Neural cell (in vitro differentiated cells): ENCODE data around the gene XXYLT1. TPM values are rescaled to one million over a fixed set of nuclear protein-coding genes. Genes with fewer than 3 reads are reported as not detected.

ENCODE experiments used
- H2AFZ ChIP-seq: fragments of 200-600, 300-800 bp; sonication (generic), shearing (Covaris generic); 2 replicates; pipeline ENCODE4 v1.6.0; 2014; ENCODE audit warnings: low read depth, mild to moderate bottlenecking, antibody characterized with exemption, low read length, moderate library complexity
- H3F3A ChIP-seq: fragments of 200-600 bp; shearing (Covaris generic); 2 replicates; pipeline ENCODE4 v1.6.1; 2016; ENCODE audit warnings: mild to moderate bottlenecking, moderate library complexity, mixed read lengths, antibody characterized with exemption, low read length; ENCODE audit not compliant: insufficient read depth, poor library complexity, severe bottlenecking
- H3K27ac ChIP-seq: fragments of 200-600, 300-800 bp; sonication (generic), shearing (Covaris generic); 2 replicates; pipeline ENCODE4 v1.5.1; 2014; ENCODE audit warnings: mild to moderate bottlenecking, low read length, moderate library complexity
- H3K27me3 ChIP-seq: fragments of 300-800, 200-600 bp; sonication (generic), shearing (Covaris generic); 2 replicates; pipeline ENCODE4 v1.6.0; 2014; ENCODE audit warnings: mild to moderate bottlenecking, low read depth, low read length, moderate library complexity; ENCODE audit not compliant: insufficient read depth
- H3K36me3 ChIP-seq: fragments of 300-800, 200-600 bp; sonication (generic), shearing (Covaris generic); 2 replicates; pipeline ENCODE4 v1.5.1; 2014; ENCODE audit warnings: mild to moderate bottlenecking, antibody characterized with exemption, low read length, moderate library complexity; ENCODE audit not compliant: insufficient read depth
- H3K4me2 ChIP-seq: fragments of 300-800, 200-600 bp; sonication (generic), shearing (Covaris generic); 2 replicates; pipeline ENCODE4 v1.6.0; 2014; ENCODE audit warnings: mild to moderate bottlenecking, low read length
- H3K4me3 ChIP-seq: fragments of 300-800, 200-600 bp; sonication (generic), shearing (Covaris generic); 2 replicates; pipeline ENCODE4 v1.5.1; 2014; ENCODE audit warnings: mild to moderate bottlenecking, low read length, moderate library complexity
- H3K79me2 ChIP-seq: fragments of 200-600 bp; shearing (Covaris generic); replicated peaks from 2 replicates; pipeline ENCODE4 v1.6.0; 2014; ENCODE audit warnings: mild to moderate bottlenecking, low read length, moderate library complexity; ENCODE audit not compliant: insufficient read depth
- H3K9ac ChIP-seq: fragments of 300-800, 200-600 bp; sonication (generic), shearing (Covaris generic); 2 replicates; pipeline ENCODE4 v1.6.1; 2016; ENCODE audit warnings: mild to moderate bottlenecking, low read length, mixed read lengths
- H3K9me2 ChIP-seq: fragments of 200-600 bp; shearing (Covaris generic); 2 replicates; pipeline ENCODE4 v1.6.1; 2016; ENCODE audit warnings: mild to moderate bottlenecking, low read length, mixed read lengths; ENCODE audit not compliant: insufficient read depth
- H3K9me3 ChIP-seq: fragments of 200-600, 300-800 bp; sonication (generic), shearing (Covaris generic); 2 replicates; pipeline ENCODE4 v1.6.1; 2016; ENCODE audit warnings: mild to moderate bottlenecking, mixed run types, low read length, moderate library complexity, mixed read lengths
- H4K20me1 ChIP-seq: fragments of 200-600 bp; shearing (Covaris generic); 2 replicates; pipeline ENCODE4 v1.6.1; 2016; ENCODE audit warnings: mild to moderate bottlenecking, mixed run types; ENCODE audit not compliant: insufficient read depth
- EP300 ChIP-seq: fragments of 450-650 bp; conservative IDR thresholded peaks from 2 replicates; pipeline ENCODE4 v1.6.1; 2014; ENCODE audit warnings: antibody characterized with exemption, mild to moderate bottlenecking, moderate library complexity; ENCODE audit not compliant: poor library complexity, severe bottlenecking
- EZH2 ChIP-seq: fragments of 200-600, 300-800 bp; shearing (Covaris generic), sonication (generic); IDR thresholded peaks from 2 replicates; pipeline ENCODE4 v1.6.1; 2014; ENCODE audit warnings: antibody characterized with exemption, low read length, borderline replicate concordance, mild to moderate bottlenecking; ENCODE audit not compliant: insufficient read depth, poor library complexity, severe bottlenecking
- MXI1 ChIP-seq: fragments of 450-650 bp; conservative IDR thresholded peaks from 2 replicates; pipeline ENCODE4 v1.6.1; 2014; ENCODE audit warnings: antibody characterized with exemption, mild to moderate bottlenecking; ENCODE audit not compliant: poor library complexity, severe bottlenecking
- POLR2AphosphoS5 ChIP-seq: IDR thresholded peaks from 2 replicates; pipeline ENCODE4 v1.6.1; 2012
- RAD21 ChIP-seq: fragments of 450-650 bp; conservative IDR thresholded peaks from 2 replicates; pipeline ENCODE4 v1.6.1; 2014; ENCODE audit warnings: antibody characterized with exemption, mild to moderate bottlenecking, moderate library complexity
- REST ChIP-seq: IDR thresholded peaks from 2 replicates; pipeline ENCODE4 v1.6.1; 2012; ENCODE audit warnings: borderline replicate concordance
- SMC3 ChIP-seq: fragments of 450-650 bp; conservative IDR thresholded peaks from 2 replicates; pipeline ENCODE4 v1.6.1; 2014; ENCODE audit warnings: antibody characterized with exemption, mild to moderate bottlenecking, moderate library complexity; ENCODE audit not compliant: poor library complexity
- TAF1 ChIP-seq: IDR thresholded peaks from 2 replicates; pipeline ENCODE4 v1.6.1; 2012; ENCODE audit warnings: low read depth
- polyA plus RNA-seq: library from polyadenylated mRNA; depleted of rRNA; stranded (reverse); fragments of >200 nt; gene quantifications from 2 replicates; pipeline ENCODE4 v1.2.3, GENCODE V29; 2014
- TF ChIP-seq, protein P1 (sequence below): fragments of 450-650 bp; IDR thresholded peaks from 2 replicates; pipeline ENCODE4 v1.5.1; 2014; ENCODE audit warnings: antibody characterized with exemption, mild to moderate bottlenecking, moderate library complexity; ENCODE audit not compliant: poor library complexity, severe bottlenecking

XXYLT1 gene
- polyA plus RNA-seq, 1 donor from 2014 or later = 25.4 TPM

- Histone ChIP-seq H3K79me2 (no peaks in the 10 kb centered on the region), H3K9ac (no peak overlapping the region), H3K27me3 (no peaks in the 10 kb centered on the region), H3K4me2 (no peak overlapping the region), H3K36me3 (no peaks in the 10 kb centered on the region), H3F3A (no peaks in the 10 kb centered on the region), H3K9me2 (no peaks in the 10 kb centered on the region), H3K9me3 (no peaks in the 10 kb centered on the region), H3K27ac (no peak overlapping the region), H2AFZ (no peak overlapping the region), H3K4me3 (no peak overlapping the region), H4K20me1 (no peaks in the 10 kb centered on the region)
- TF ChIP-seq REST (no peak), TAF1 (no peak), RAD21 (no peak), EP300 (no peak), MXI1 (no peak), POLR2AphosphoS5 (no peak), SMC3 (no peak), EZH2 (no peak)
- TF ChIP-seq, protein P1, sequence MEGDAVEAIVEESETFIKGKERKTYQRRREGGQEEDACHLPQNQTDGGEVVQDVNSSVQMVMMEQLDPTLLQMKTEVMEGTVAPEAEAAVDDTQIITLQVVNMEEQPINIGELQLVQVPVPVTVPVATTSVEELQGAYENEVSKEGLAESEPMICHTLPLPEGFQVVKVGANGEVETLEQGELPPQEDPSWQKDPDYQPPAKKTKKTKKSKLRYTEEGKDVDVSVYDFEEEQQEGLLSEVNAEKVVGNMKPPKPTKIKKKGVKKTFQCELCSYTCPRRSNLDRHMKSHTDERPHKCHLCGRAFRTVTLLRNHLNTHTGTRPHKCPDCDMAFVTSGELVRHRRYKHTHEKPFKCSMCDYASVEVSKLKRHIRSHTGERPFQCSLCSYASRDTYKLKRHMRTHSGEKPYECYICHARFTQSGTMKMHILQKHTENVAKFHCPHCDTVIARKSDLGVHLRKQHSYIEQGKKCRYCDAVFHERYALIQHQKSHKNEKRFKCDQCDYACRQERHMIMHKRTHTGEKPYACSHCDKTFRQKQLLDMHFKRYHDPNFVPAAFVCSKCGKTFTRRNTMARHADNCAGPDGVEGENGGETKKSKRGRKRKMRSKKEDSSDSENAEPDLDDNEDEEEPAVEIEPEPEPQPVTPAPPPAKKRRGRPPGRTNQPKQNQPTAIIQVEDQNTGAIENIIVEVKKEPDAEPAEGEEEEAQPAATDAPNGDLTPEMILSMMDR = no peak
Measured at GRCh38 chr3:195208631-195209030, 62.3 kb downstream of the XXYLT1 start.

DNA sequence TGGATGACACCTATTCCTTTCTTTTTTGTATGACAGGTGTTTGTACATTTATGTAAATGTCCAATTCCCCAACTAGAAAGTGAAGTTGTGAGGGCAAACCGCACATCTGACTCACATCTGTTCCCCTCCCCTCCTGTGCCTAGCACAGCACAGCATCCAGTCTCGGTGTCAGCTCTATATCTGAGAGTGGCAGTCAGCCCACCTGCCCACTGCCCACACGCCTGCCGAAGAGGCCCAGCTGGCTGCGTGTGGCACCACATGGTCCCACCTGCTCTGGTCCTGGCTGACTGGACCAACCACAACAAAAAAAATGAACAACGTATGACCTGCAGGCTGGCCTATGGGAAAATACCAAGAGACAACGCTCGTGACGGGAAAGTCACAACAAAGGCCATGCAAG lies 62.8 kb downstream of the XXYLT1 start:
- no peak overlapping the region for H3K4me3 ChIP-seq
- TF ChIP-seq TAF1 (no peak), REST (no peak), POLR2AphosphoS5 (no peak), EP300 (no peak), EZH2 (no peak), RAD21 (no peak), MXI1 (no peak), SMC3 (no peak)
- TF ChIP-seq, protein P1 = no peak
- H3K27me3 ChIP-seq = no peaks in the 10 kb centered on the region
- H3K27ac ChIP-seq = no peak overlapping the region
- H3K9me2 ChIP-seq = no peaks in the 10 kb centered on the region
- no peaks in the 10 kb centered on the region for H4K20me1 ChIP-seq
- no peaks in the 10 kb centered on the region for H3F3A ChIP-seq
- H2AFZ ChIP-seq = no peak overlapping the region
- H3K4me2 ChIP-seq = no peak overlapping the region
- H3K36me3 ChIP-seq = no peaks in the 10 kb centered on the region
- no peaks in the 10 kb centered on the region for H3K79me2 ChIP-seq
- no peaks in the 10 kb centered on the region for H3K9me3 ChIP-seq
- no peak overlapping the region for H3K9ac ChIP-seq
